Lung (tissue), 12 donors: ENCODE results near the gene CRB2. TPM values are rescaled to one million over a fixed set of nuclear protein-coding genes. Genes with fewer than 3 reads are reported as not detected.

Experiments used
- ATAC-seq: fragments of 200-7000 bp; cut with Tn5 transposase; one replicate; pipeline ENCODE4 v1.9.1; 2020; ENCODE audit warnings: moderate number of reproducible peaks; ENCODE audit not compliant: insufficient read depth, low FRiP score
- DNase-seq, 3 donors: peaks; one replicate each; pipeline ENCODE4 v3.0.0-alpha.2; 2013 to 2017
- H3K27ac ChIP-seq, 2 donors: one replicate each; pipeline ENCODE4 v1.5.1; 2013; ENCODE audit warnings: mild to moderate bottlenecking in 2 of 2, moderate library complexity in 2 of 2, control low read depth in 1 of 2, inconsistent platforms in 1 of 2, low read depth in 1 of 2, low read length in 1 of 2
- H3K27me3 ChIP-seq, 3 donors: one replicate each; pipeline ENCODE4 v1.5.1; 2013; ENCODE audit warnings: low read length in 2 of 3; ENCODE audit not compliant: control insufficient read depth in 3 of 3, insufficient read depth in 3 of 3
- H3K36me3 ChIP-seq, 4 donors: one replicate each; pipeline ENCODE4 v1.5.1; 2013; ENCODE audit warnings: low read length in 4 of 4, mild to moderate bottlenecking in 1 of 4, moderate library complexity in 1 of 4; ENCODE audit not compliant: control insufficient read depth in 4 of 4, insufficient read depth in 4 of 4
- H3K4me1 ChIP-seq, 5 donors: one replicate each; pipeline ENCODE4 v1.5.1; 2013; ENCODE audit warnings: low read length in 5 of 5, mild to moderate bottlenecking in 2 of 5, moderate library complexity in 1 of 5; ENCODE audit not compliant: control insufficient read depth in 5 of 5, insufficient read depth in 5 of 5
- H3K4me3 ChIP-seq: one replicate; pipeline ENCODE4 v1.5.1; 2013; ENCODE audit warnings: mild to moderate bottlenecking, control low read depth, moderate library complexity
- H3K9ac ChIP-seq, 2 donors: one replicate each; pipeline ENCODE4 v1.5.1; 2013; ENCODE audit warnings: low read length in 2 of 2, control low read depth in 1 of 2; ENCODE audit not compliant: insufficient read depth in 1 of 2
- H3K9me3 ChIP-seq, 4 donors: one replicate each; pipeline ENCODE4 v1.5.1; 2013; ENCODE audit warnings: low read length in 3 of 4, mild to moderate bottlenecking in 1 of 4, moderate library complexity in 1 of 4; ENCODE audit not compliant: control insufficient read depth in 4 of 4, insufficient read depth in 3 of 4
- CTCF ChIP-seq: IDR thresholded peaks from 2 replicates; pipeline ENCODE4 v1.5.1; 2012; ENCODE audit warnings: mild to moderate bottlenecking; ENCODE audit errors: control extremely low read depth, extremely low read depth
- WGBS, 2 donors: extraction: QIAGEN DNeasy Blood & Tissue Kit; methylation state at CpG; one replicate each; pipeline ENCODE4 v1.1.7; 2013; 5-methylcytosine and 5-hydroxymethylcytosine counted together
- polyA plus RNA-seq, 2 donors: library from polyadenylated mRNA; stranded (reverse); fragments of 200-250 nt; gene quantifications; one replicate each; pipeline ENCODE4 v1.2.1, GENCODE V29; 2013
- total RNA-seq, 2 donors: library from RNA; depleted of rRNA in 1 of 2; stranded (reverse); fragments of >200 nt in 1 of 2; gene quantifications; one replicate each; pipeline ENCODE4 v1.2.1, GENCODE V29; 2014 to 2021
- donor health status: control.
- donor health status: control.
- donor health status: Bipolar disorder and iron deficiency.
- donor health status: healthy.
- donor health status: DM: yes; HTN: yes; CAD: no.

The CRB2 gene
- total and polyA plus RNA-seq, 4 donors: 0.01 to 0.34 (median 0.21) TPM

DNA sequence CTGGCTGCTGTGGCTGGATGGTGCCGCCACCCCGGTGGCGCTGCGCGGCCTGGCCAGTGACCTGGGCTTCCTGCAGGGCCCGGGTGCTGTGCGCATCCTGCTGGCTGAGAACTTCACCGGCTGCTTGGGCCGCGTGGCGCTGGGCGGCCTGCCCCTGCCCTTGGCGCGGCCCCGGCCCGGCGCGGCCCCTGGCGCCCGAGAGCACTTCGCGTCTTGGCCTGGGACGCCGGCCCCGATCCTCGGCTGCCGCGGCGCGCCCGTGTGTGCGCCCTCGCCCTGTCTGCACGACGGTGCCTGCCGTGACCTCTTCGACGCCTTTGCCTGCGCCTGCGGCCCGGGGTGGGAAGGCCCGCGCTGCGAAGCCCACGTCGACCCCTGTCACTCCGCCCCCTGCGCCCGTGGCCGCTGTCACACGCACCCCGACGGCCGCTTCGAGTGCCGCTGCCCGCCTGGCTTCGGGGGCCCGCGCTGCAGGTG is 17.5 kb downstream of the CRB2 start:
- Histone ChIP-seq H3K27me3 (peaks cover 13 to 33% (median 20%) of the 10 kb centered on the region in 3 donors), H3K4me1 (peaks cover 0 to 21% (median 0%) of the 10 kb centered on the region in 5 donors), H3K9me3 (no peaks in the 10 kb centered on the region), H3K4me3 (no peak overlapping the region), H3K27ac (no peak overlapping the region), H3K36me3 (no peaks in the 10 kb centered on the region), H3K9ac (no peak overlapping the region)
- WGBS, 2 donors: 3 to 4% methylated on average over 50 to 60 of the region's 60 CpGs
- no peak for ATAC-seq
- no peak for TF ChIP-seq CTCF
- no peak for DNase-seq

DNA sequence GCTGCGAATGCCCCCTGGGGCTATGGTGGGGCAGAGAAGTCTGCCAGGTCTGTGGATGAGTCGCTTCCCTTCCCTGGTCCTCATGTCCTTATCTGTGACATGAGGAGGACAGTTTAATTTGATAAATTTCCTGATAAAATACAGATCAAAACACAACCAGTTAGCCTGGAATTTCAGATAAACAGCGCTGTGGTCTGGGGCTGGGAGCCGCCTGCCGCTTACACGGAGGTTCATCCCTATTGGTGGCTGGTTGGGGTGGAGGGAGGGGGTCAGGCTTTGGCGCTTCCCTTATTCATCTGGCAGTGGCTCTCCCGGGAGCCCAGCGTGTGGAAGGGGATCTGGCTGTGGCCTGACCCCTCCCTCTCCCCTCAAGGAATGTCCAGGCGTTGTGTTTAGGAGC is 17.9 kb downstream of the CRB2 start:
- H3K36me3 ChIP-seq: no peaks in the 10 kb centered on the region
- DNase-seq (peak in 2 of 3 donors; percentile 42 to 59), ATAC-seq (no peak)
- no peaks in the 10 kb centered on the region for H3K9me3 ChIP-seq
- H3K27me3 ChIP-seq: peaks cover 13 to 33% (median 20%) of the 10 kb centered on the region in 3 donors
- H3K4me1 ChIP-seq: peaks cover 0 to 21% (median 0%) of the 10 kb centered on the region in 5 donors
- no peak overlapping the region for H3K9ac ChIP-seq
- H3K27ac ChIP-seq: no peak overlapping the region
- H3K4me3 ChIP-seq: no peak overlapping the region
- TF ChIP-seq CTCF: no peak
- 6 to 7% methylated on average over 10 of the region's 10 CpGs for WGBS, 2 donors

DNA sequence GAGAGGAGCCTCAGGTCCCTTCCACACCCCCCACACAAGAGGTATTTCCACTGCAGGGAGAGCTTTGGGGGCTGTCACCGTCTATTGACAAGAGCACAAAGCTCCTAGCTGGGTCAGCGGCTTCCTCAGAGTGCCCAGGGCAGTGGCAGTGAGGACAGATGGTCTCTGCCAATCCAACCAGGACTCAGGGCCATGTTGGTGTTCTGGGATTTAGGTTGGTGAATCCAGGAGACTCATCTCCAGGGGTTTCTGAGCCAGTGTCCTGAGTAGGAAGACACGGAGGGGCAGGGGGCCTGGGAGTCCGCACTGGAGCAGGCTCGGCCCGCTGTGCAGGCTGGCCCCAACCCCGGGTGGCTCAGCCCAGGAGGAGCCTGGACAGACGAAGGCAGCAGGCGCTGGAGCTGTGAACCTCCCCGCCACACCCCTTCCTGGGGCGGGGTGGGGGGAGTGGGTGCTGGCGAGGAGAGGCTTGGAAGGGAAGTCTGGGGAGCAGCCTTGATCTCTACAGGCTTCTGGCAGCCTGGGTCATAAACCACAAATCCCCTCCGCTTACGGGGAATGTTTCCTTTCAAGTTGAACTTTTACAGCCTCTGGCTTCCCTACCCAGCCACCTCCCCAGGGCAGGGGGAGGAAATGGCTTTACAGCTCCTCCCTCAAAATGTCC is 19.6 kb downstream of the CRB2 start:
- Histone ChIP-seq H3K9me3 (no peaks in the 10 kb centered on the region), H3K4me3 (no peak overlapping the region), H3K9ac (no peak overlapping the region), H3K27me3 (peaks cover 13 to 33% (median 20%) of the 10 kb centered on the region in 3 donors), H3K4me1 (peaks cover 0 to 21% (median 0%) of the 10 kb centered on the region in 5 donors), H3K27ac (no peak overlapping the region), H3K36me3 (no peaks in the 10 kb centered on the region)
- ATAC-seq (no peak), DNase-seq (peak; percentile 37 to 55 (median 39))
- WGBS, 2 donors: 10 to 21% methylated on average over 14 of the region's 14 CpGs
- no peak for TF ChIP-seq CTCF
